KMS-11 (cell line): ENCODE data around the gene ACTR6.
A peak's percentile ranks its signal among the peaks of the same experiment; 100 is the strongest.
"Not testable (repeated sequence)": the region's sequence is repeated elsewhere in the genome, so short reads cannot be mapped to it uniquely, and the experiment has no call there.

Source experiments
- H2AFZ ChIP-seq: fragments of 200-600 bp; sonication (generic); 2 replicates; pipeline ENCODE4 v1.6.1; 2016; ENCODE audit warnings: antibody characterized with exemption, mixed run types, low read depth
- H3K27ac ChIP-seq: fragments of 200-600 bp; sonication (generic); 2 replicates; pipeline ENCODE4 v1.6.1; 2016; ENCODE audit warnings: mild to moderate bottlenecking, mixed run types
- H3K27me3 ChIP-seq: fragments of 200-600 bp; sonication (generic); 2 replicates; pipeline ENCODE4 v1.6.1; 2017; ENCODE audit warnings: mild to moderate bottlenecking, low read depth, mixed run types, moderate library complexity; ENCODE audit not compliant: insufficient read depth
- H3K36me3 ChIP-seq: fragments of 200-600 bp; sonication (generic); 2 replicates; pipeline ENCODE4 v1.6.1; 2017; ENCODE audit warnings: mild to moderate bottlenecking, mixed run types; ENCODE audit not compliant: insufficient read depth
- H3K4me1 ChIP-seq: fragments of 200-600 bp; sonication (generic); 2 replicates; pipeline ENCODE4 v1.6.1; 2016; ENCODE audit warnings: mild to moderate bottlenecking, low read depth, mixed run types; ENCODE audit not compliant: poor library complexity, severe bottlenecking
- H3K4me2 ChIP-seq: fragments of 200-600 bp; sonication (generic); 2 replicates; pipeline ENCODE4 v1.7.0; 2016; ENCODE audit warnings: mild to moderate bottlenecking, mixed run types
- H3K4me3 ChIP-seq: fragments of 200-600 bp; sonication (generic); IDR thresholded peaks from 2 replicates; pipeline ENCODE4 v1.6.1; 2017; ENCODE audit warnings: low read depth, low read length, mixed read lengths; ENCODE audit not compliant: insufficient read depth
- H3K79me2 ChIP-seq: fragments of 200-600 bp; sonication (generic); 2 replicates; pipeline ENCODE4 v1.6.1; 2016; ENCODE audit warnings: low read depth, mixed run types; ENCODE audit not compliant: insufficient read depth
- H3K9ac ChIP-seq: fragments of 200-600 bp; sonication (generic); 2 replicates; pipeline ENCODE4 v1.6.1; 2016; ENCODE audit warnings: mild to moderate bottlenecking, mixed run types
- H4K20me1 ChIP-seq: fragments of 200-600 bp; sonication (generic); 2 replicates; pipeline ENCODE4 v1.6.1; 2016; ENCODE audit warnings: mild to moderate bottlenecking, mixed run types; ENCODE audit not compliant: insufficient read depth
- TF ChIP-seq, protein P1 (sequence below): fragments of 200-600 bp; sonication (generic); conservative IDR thresholded peaks from 2 replicates; pipeline ENCODE4 v1.6.1; 2017; ENCODE audit warnings: low read depth, mild to moderate bottlenecking, antibody characterized with exemption, low read length, moderate library complexity, mixed read lengths

ACTR6 gene

DNA sequence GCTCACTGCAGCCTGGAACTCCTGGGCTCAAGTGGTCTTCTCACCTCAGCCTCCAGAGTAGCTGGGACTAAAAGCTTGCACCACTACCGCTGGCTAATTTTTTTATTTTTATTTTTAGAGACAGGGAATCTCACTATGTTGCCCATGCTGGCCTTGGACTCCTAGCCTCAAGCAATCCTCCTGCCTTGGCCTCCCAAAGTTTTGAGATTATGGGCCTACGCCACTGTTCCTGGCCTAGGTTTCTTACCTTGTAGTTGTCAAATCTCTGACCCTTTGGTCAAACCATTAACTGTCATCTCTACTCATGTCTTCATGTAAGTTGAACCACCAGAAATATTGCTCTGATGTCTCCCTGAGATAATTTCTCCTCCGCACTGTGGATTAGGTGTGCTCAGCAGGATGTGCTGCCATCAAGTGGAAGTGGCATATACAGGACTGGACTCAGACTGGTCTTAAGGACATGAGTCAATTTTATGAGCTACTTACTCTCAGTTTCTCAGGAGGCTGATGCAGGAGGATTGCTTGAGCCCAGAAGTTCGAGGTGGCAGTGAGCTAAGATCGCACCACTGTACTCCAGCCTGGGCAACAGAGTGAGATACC lies 28.5 kb downstream of the ACTR6 start:
- H3K4me3 ChIP-seq = no peak overlapping the region

DNA sequence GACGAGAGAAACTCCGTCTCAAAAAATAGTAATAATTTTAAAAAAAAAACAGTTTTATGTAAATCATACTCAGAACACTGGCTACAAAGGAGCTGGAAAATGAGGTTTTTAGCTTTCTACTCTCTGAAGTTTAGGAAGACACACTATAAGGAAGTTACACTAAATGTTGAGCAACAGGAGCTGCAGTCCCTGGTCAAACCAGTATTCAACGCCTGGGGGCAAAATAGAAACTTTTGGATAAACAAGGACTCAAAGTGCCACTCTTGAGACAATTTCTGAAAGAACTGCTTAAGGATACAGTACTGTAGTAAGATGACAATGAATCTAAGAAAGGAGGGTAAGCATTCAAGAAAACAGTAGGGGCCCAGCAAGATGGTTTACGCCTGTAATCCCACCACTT lies 29.3 kb downstream of the ACTR6 start:
- H3K36me3 ChIP-seq = no peaks in the 10 kb centered on the region
- H3K79me2 ChIP-seq = no peaks in the 10 kb centered on the region
- H3K27me3 ChIP-seq = no peaks in the 10 kb centered on the region
- H2AFZ ChIP-seq = no peak overlapping the region
- no peaks in the 10 kb centered on the region for H4K20me1 ChIP-seq
- H3K4me3 ChIP-seq = no peak overlapping the region
- H3K4me2 ChIP-seq = no peak overlapping the region
- H3K9ac ChIP-seq = no peak overlapping the region
- no peak overlapping the region for H3K27ac ChIP-seq
- TF ChIP-seq, protein P1, sequence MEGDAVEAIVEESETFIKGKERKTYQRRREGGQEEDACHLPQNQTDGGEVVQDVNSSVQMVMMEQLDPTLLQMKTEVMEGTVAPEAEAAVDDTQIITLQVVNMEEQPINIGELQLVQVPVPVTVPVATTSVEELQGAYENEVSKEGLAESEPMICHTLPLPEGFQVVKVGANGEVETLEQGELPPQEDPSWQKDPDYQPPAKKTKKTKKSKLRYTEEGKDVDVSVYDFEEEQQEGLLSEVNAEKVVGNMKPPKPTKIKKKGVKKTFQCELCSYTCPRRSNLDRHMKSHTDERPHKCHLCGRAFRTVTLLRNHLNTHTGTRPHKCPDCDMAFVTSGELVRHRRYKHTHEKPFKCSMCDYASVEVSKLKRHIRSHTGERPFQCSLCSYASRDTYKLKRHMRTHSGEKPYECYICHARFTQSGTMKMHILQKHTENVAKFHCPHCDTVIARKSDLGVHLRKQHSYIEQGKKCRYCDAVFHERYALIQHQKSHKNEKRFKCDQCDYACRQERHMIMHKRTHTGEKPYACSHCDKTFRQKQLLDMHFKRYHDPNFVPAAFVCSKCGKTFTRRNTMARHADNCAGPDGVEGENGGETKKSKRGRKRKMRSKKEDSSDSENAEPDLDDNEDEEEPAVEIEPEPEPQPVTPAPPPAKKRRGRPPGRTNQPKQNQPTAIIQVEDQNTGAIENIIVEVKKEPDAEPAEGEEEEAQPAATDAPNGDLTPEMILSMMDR = no peak
- H3K4me1 ChIP-seq = peaks cover 14% of the 10 kb centered on the region

More for the DNA sequence above, 28.5 kb downstream of the ACTR6 start:
- no peaks in the 10 kb centered on the region for H3K79me2 ChIP-seq
- H3K27ac ChIP-seq = no peak overlapping the region
- H3K4me1 ChIP-seq = peaks cover 14% of the 10 kb centered on the region
- H2AFZ ChIP-seq = no peak overlapping the region
- TF ChIP-seq, protein P1 = no peak
- no peak overlapping the region for H3K4me2 ChIP-seq
- no peak overlapping the region for H3K9ac ChIP-seq
- H3K36me3 ChIP-seq = no peaks in the 10 kb centered on the region
- H4K20me1 ChIP-seq = no peaks in the 10 kb centered on the region
- no peaks in the 10 kb centered on the region for H3K27me3 ChIP-seq

DNA sequence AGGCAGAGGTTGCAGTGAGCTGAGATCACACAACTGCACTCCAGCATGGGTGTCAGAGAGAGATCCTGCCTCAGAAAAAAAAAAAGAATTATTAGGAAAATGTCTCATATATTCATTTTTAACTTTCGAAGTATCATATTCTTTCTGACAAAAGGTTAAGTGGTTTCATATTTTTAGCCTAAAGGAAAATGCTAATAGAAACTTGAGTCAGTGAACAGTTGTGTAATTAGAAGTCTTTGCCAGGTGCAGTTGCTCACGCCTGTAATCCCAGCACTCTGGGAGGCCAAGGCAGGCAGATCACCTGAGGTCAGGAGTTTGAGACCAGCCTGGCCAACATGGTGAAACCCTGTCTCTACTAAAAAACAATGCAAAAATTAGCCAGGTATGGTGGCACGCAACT lies 31.3 kb downstream of the ACTR6 start:
- not testable (repeated sequence) for H3K27ac ChIP-seq, H3K79me2 ChIP-seq
- H3K4me2 ChIP-seq = peak overlapping the region; percentile 1; the same call in 1 of the 2 replicates

DNA sequence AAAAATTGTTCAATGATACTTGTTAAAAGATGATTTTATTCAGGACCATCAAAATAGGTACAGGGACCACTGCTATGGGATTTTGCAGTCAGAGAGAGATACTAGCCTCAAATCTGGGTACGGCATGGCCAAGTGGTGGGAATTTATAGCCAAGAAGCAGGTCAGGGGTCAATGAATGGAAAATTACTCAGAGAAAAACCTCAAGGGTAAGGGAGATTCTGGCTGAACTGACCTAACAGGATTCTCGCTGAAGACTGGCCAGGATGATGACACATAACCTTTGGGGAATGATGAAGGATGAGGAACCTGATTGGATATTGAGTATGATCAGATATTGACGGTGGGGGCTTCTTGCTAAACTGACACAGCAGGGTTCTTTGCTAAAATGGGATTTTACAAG lies 33.6 kb downstream of the ACTR6 start:
- no peak overlapping the region for H2AFZ ChIP-seq
- TF ChIP-seq, protein P1 = no peak

More for the DNA sequence above, 31.3 kb downstream of the ACTR6 start:
- not testable (repeated sequence) for H4K20me1 ChIP-seq, H3K4me3 ChIP-seq, H3K27me3 ChIP-seq, H3K9ac ChIP-seq, H2AFZ ChIP-seq, H3K36me3 ChIP-seq
- peaks cover 14% of the 10 kb centered on the region for H3K4me1 ChIP-seq

DNA sequence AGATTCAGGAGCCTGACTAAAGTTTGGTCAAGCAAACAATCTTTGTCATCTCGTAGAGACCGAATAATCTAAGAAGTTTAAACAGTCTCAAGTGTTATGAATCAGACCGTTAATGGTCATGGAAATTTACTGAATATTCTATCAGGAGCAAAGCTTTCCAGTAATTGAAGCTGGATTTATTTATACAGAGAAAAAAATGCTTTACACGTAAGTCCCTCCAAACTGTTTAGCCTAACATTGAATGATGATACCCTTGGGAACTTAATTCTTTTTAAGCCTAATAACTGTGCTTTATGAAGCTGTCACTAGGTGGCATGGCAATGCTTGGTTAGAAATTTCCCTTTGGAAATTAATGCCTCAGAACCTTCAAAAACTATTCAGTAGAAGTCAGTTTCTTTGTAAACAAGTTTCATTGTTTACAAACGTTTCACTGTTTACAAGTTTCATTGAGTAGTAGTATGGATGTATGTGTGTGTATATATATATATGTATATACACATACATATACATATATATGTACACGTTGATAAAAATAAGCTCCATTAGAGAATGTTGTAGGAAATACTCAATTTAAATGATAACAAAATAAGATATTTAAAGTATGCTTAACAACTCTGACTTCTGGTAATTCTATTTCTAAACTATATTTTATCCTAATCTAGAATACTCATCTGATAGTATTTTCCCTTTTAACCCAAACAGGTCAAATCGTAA lies 34.1 kb downstream of the ACTR6 start:
- TF ChIP-seq, protein P1 = peak; percentile 68
- Histone ChIP-seq H3K36me3 (no peaks in the 10 kb centered on the region), H3K27ac (no peak overlapping the region), H3K4me2 (no peak overlapping the region), H3K4me3 (no peak overlapping the region), H4K20me1 (no peaks in the 10 kb centered on the region), H2AFZ (no peak overlapping the region), H3K4me1 (peaks cover 14% of the 10 kb centered on the region), H3K9ac (no peak overlapping the region), H3K27me3 (no peaks in the 10 kb centered on the region), H3K79me2 (no peaks in the 10 kb centered on the region)

More for the DNA sequence above, 33.6 kb downstream of the ACTR6 start:
- H3K27me3 ChIP-seq = no peaks in the 10 kb centered on the region
- H4K20me1 ChIP-seq = no peaks in the 10 kb centered on the region
- H3K4me1 ChIP-seq = peaks cover 14% of the 10 kb centered on the region
- no peaks in the 10 kb centered on the region for H3K36me3 ChIP-seq
- no peak overlapping the region for H3K9ac ChIP-seq
- H3K27ac ChIP-seq = no peak overlapping the region
- H3K79me2 ChIP-seq = no peaks in the 10 kb centered on the region
- no peak overlapping the region for H3K4me3 ChIP-seq
- no peak overlapping the region for H3K4me2 ChIP-seq
